MM.1S (cell line): ENCODE measurements around the gene CACNA1D.

Source experiments
- DNase-seq: peaks from one replicate; pipeline ENCODE4 v3.0.0-alpha.2; 2015
- H2AFZ ChIP-seq: fragments of 300-600 bp; sonication (generic); 2 replicates; pipeline ENCODE4 v1.6.0; 2016; ENCODE audit warnings: antibody characterized with exemption, low read length
- H3F3A ChIP-seq: fragments of 300-600 bp; sonication (generic); 2 replicates; pipeline ENCODE4 v1.6.1; 2016; ENCODE audit warnings: mild to moderate bottlenecking, antibody characterized with exemption, low read length, moderate library complexity, mixed read lengths; ENCODE audit not compliant: insufficient read depth
- H3K27ac ChIP-seq: fragments of 300-600 bp; sonication (generic); 2 replicates; pipeline ENCODE4 v1.5.1; 2016; ENCODE audit warnings: mild to moderate bottlenecking, low read length
- H3K27me3 ChIP-seq: fragments of 300-600 bp; sonication (generic); replicated peaks from 2 replicates; pipeline ENCODE4 v1.6.0; 2016; ENCODE audit warnings: low read length; ENCODE audit not compliant: insufficient read depth
- H3K36me3 ChIP-seq: fragments of 300-600 bp; sonication (generic); replicated peaks from 2 replicates; pipeline ENCODE4 v1.6.1; 2016; ENCODE audit warnings: mild to moderate bottlenecking, low read length, mixed read lengths; ENCODE audit not compliant: insufficient read depth
- H3K4me1 ChIP-seq: fragments of 300-600 bp; sonication (generic); 2 replicates; pipeline ENCODE4 v1.6.1; 2016; ENCODE audit warnings: low read length, mixed read lengths
- H3K4me2 ChIP-seq: fragments of 300-600 bp; sonication (generic); 2 replicates; pipeline ENCODE4 v1.6.0; 2016; ENCODE audit warnings: low read depth, low read length
- H3K4me3 ChIP-seq: fragments of 300-600 bp; sonication (generic); 2 replicates; pipeline ENCODE4 v1.5.1; 2016; ENCODE audit warnings: low read length, mixed read lengths
- H3K79me2 ChIP-seq: fragments of 300-600 bp; sonication (generic); 2 replicates; pipeline ENCODE4 v1.6.1; 2016; ENCODE audit warnings: mixed run types, low read length, mixed read lengths
- H3K9ac ChIP-seq: fragments of 300-600 bp; sonication (generic); 2 replicates; pipeline ENCODE4 v1.6.1; 2016; ENCODE audit warnings: low read length, mixed read lengths
- H3K9me2 ChIP-seq: fragments of 300-600 bp; sonication (generic); replicated peaks from 2 replicates; pipeline ENCODE4 v1.6.1; 2016; ENCODE audit warnings: mild to moderate bottlenecking, low read length, mixed read lengths; ENCODE audit not compliant: insufficient read depth
- H3K9me3 ChIP-seq: fragments of 300-600 bp; sonication (generic); replicated peaks from 2 replicates; pipeline ENCODE4 v1.6.1; 2016; ENCODE audit warnings: mild to moderate bottlenecking, low read length, mixed read lengths; ENCODE audit not compliant: insufficient read depth
- H4K20me1 ChIP-seq: fragments of 300-600 bp; sonication (generic); 2 replicates; pipeline ENCODE4 v1.6.1; 2016; ENCODE audit warnings: mild to moderate bottlenecking, low read length, moderate library complexity, mixed read lengths; ENCODE audit not compliant: insufficient read depth
- EZH2 ChIP-seq: fragments of 300-600 bp; sonication (generic); optimal IDR thresholded peaks from 2 replicates; pipeline ENCODE3; 2017; ENCODE audit warnings: low read depth, mild to moderate bottlenecking, antibody characterized with exemption, low read length, mixed read lengths
- EZH2phosphoT487 ChIP-seq: fragments of 300-600 bp; sonication (generic); IDR thresholded peaks from 2 replicates; pipeline ENCODE4 v1.6.1; 2018; ENCODE audit warnings: antibody characterized with exemption, low read length
- TF ChIP-seq, protein P1 (sequence below): fragments of 300-600 bp; sonication (generic); IDR thresholded peaks from 2 replicates; pipeline ENCODE4 v1.5.1; 2016; ENCODE audit warnings: antibody characterized with exemption, low read length, mixed read lengths

The CACNA1D gene

DNA sequence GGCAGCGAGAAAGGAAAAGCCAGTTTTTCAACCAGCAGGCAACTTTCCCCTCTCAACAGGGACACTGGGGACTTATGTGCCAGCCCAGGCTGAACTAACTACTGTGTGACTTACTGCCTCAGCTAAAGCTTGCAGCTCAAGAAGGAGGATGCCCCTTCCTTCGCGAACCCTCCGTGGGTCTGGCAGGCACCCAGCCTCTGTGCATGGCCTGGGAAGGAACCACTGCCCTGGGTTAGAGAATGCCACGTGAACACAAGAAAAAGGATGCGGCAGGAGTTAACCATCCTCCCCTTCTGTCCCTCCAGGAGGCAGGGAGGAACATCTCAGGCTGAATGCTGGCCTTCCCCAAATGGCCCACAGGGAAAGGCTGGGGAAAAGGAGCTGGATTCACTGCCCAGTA lies 322.8 kb downstream of the CACNA1D start:
- no peak for DNase-seq
- TF ChIP-seq EZH2phosphoT487: no peak
- TF ChIP-seq, protein P1, sequence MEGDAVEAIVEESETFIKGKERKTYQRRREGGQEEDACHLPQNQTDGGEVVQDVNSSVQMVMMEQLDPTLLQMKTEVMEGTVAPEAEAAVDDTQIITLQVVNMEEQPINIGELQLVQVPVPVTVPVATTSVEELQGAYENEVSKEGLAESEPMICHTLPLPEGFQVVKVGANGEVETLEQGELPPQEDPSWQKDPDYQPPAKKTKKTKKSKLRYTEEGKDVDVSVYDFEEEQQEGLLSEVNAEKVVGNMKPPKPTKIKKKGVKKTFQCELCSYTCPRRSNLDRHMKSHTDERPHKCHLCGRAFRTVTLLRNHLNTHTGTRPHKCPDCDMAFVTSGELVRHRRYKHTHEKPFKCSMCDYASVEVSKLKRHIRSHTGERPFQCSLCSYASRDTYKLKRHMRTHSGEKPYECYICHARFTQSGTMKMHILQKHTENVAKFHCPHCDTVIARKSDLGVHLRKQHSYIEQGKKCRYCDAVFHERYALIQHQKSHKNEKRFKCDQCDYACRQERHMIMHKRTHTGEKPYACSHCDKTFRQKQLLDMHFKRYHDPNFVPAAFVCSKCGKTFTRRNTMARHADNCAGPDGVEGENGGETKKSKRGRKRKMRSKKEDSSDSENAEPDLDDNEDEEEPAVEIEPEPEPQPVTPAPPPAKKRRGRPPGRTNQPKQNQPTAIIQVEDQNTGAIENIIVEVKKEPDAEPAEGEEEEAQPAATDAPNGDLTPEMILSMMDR: no peak
- no peak for TF ChIP-seq EZH2
- Histone ChIP-seq H3K4me1 (no peaks in the 10 kb centered on the region), H3K4me2 (no peak overlapping the region), H3F3A (no peaks in the 10 kb centered on the region), H3K4me3 (no peak overlapping the region), H2AFZ (no peak overlapping the region), H3K9ac (no peak overlapping the region), H3K9me3 (no peaks in the 10 kb centered on the region), H3K9me2 (no peaks in the 10 kb centered on the region), H3K27ac (no peak overlapping the region), H3K27me3 (no peaks in the 10 kb centered on the region), H4K20me1 (no peaks in the 10 kb centered on the region), H3K79me2 (no peaks in the 10 kb centered on the region), H3K36me3 (no peaks in the 10 kb centered on the region)

DNA sequence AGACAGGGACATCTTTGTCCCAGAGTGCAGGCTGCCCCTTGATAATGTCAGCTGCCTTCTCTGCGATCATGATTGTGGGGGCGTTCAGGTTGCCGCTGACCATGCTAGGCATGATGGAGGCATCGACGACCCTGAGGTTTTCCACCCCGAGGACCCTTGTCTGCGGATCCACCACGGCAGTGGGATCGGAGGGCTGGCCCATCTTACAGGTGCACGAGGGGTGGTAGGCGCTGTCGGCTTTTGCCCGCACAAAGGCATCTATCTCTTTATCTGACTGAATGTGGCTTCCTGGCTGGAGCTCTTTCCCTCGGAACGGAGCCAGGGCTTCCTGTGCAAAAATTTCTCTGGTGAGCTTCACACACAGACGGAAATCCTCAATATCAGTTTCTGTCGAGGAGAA lies 323.4 kb downstream of the CACNA1D start:
- Histone ChIP-seq H3K4me1 (no peaks in the 10 kb centered on the region), H3K79me2 (no peaks in the 10 kb centered on the region), H3K27me3 (no peaks in the 10 kb centered on the region), H3K4me3 (no peak overlapping the region), H4K20me1 (no peaks in the 10 kb centered on the region), H3F3A (no peaks in the 10 kb centered on the region), H3K27ac (no peak overlapping the region), H3K9me3 (no peaks in the 10 kb centered on the region), H3K9ac (no peak overlapping the region), H3K36me3 (no peaks in the 10 kb centered on the region), H3K9me2 (no peaks in the 10 kb centered on the region), H2AFZ (no peak overlapping the region), H3K4me2 (no peak overlapping the region)
- TF ChIP-seq, protein P1: no peak
- TF ChIP-seq EZH2: no peak
- DNase-seq: no peak

DNA sequence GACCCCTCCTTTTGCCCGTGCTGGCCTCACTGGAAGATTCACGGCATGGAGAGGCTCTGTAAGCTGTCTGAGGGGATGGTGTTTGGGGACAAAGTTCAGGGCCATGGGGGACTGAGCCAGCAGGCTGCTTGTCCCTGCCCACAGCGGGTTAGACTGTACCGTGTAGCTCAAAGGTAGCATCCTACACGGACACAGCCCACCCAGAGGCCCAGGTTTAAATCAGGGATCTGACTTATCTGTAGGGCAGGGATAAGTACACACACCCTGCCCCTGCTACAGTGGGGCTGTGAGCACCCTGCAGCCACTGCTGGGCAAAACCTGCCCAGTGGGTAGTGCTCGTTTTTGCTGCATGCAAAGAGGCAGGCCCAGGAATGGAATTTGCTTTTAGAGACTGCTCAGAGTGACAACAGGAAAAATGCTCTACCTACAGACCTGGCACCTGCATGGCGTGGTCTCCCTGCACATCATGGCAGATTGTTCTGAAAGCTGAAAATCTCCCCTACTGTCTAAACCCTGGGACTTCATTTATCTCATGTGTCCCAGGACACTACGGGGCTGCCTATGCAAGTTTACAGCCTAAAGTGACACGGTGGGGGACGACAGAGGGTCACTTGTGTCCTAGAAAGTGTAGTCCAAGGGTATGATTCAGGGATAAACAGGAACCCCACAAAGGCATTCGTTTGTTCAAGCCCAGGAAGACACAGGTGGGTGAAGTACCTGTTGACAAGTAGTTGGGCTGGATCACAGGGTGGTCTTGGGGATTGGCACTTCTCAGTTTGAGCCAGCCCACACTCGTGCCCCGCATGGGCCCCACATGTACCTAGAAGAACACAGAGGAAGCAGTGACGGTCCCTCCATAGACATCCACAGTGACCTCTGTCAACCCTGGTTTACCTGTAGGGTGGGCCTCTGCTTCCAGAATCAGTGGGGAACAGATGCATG lies 324.1 kb downstream of the CACNA1D start:
- Histone ChIP-seq H3K79me2 (no peaks in the 10 kb centered on the region), H3K9me2 (no peaks in the 10 kb centered on the region), H3K27ac (no peak overlapping the region), H2AFZ (no peak overlapping the region), H3K4me2 (no peak overlapping the region), H3K4me1 (no peaks in the 10 kb centered on the region), H3K9ac (no peak overlapping the region), H3K4me3 (no peak overlapping the region), H3K27me3 (no peaks in the 10 kb centered on the region), H3F3A (no peaks in the 10 kb centered on the region), H3K36me3 (no peaks in the 10 kb centered on the region), H4K20me1 (no peaks in the 10 kb centered on the region), H3K9me3 (no peaks in the 10 kb centered on the region)
- TF ChIP-seq, protein P1: no peak
- TF ChIP-seq EZH2phosphoT487 (no peak), EZH2 (no peak)
- DNase-seq: no peak
